NB4 (cell line): ENCODE data around the gene TEN1.

Experiments used
- CTCF ChIP-seq: IDR thresholded peaks from one replicate; pipeline ENCODE4 v1.5.1; 2012; ENCODE audit warnings: low read depth, low read length
- MAX ChIP-seq: IDR thresholded peaks from 2 replicates; pipeline ENCODE4 v1.6.1; 2011; ENCODE audit warnings: low read depth, low read length
- POLR2A ChIP-seq: IDR thresholded peaks from 2 replicates; pipeline ENCODE4 v1.6.1; 2011; ENCODE audit warnings: mild to moderate bottlenecking; ENCODE audit not compliant: insufficient read length; ENCODE audit errors: extremely low read depth

GRCh38 chr17:76024353-76024752 lies 45.3 kb downstream of the TEN1 start:
- TF ChIP-seq CTCF (no peak), POLR2A (no peak), MAX (no peak)
